ENCODE results near the gene C5orf58. TPM values are rescaled to one million over a fixed set of nuclear protein-coding genes. Genes with fewer than 3 reads are reported as not detected.
A peak's percentile ranks its signal among the peaks of the same experiment; 100 is the strongest.

The C5orf58 gene
- total and polyA plus RNA-seq, 8 donors: 0.34 to 0.72 (median 0.43) TPM; not detected in 2

- Histone ChIP-seq H3K4me3 (no peak overlapping the region), H3K36me3 (peaks cover 0 to 100% of the 10 kb centered on the region in 2 donors), H3K9me3 (no peaks in the 10 kb centered on the region), H3K27me3 (no peaks in the 10 kb centered on the region), H3K27ac (no peak overlapping the region), H3K4me1 (no peaks in the 10 kb centered on the region)
- ATAC-seq: no peak
- no peak for DNase-seq
- intact Hi-C loops (cut with DNase I): no loop called here
- TF ChIP-seq CTCF (IDR thresholded peaks at IDR 0.05): no peak
These were observed 19.3 kb downstream of the C5orf58 start for GRCh38 chr5:170252109-170252508.

GRCh38 chr5:170252720-170253350, 20.1 kb downstream of the C5orf58 start:
- Histone ChIP-seq H3K27me3 (no peaks in the 10 kb centered on the region), H3K4me1 (no peaks in the 10 kb centered on the region), H3K27ac (no peak overlapping the region), H3K36me3 (peaks cover 0 to 100% of the 10 kb centered on the region in 2 donors), H3K4me3 (no peak overlapping the region), H3K9me3 (no peaks in the 10 kb centered on the region)
- TF ChIP-seq CTCF (IDR thresholded peaks at IDR 0.05): no peak
- ATAC-seq (no peak), DNase-seq (no peak)
- intact Hi-C loops (cut with DNase I): no loop called here

- no peaks in the 10 kb centered on the region for H3K27me3 ChIP-seq
- peak; percentile 34 for ATAC-seq
- peaks cover 0 to 100% of the 10 kb centered on the region in 2 donors for H3K36me3 ChIP-seq
- H3K9me3 ChIP-seq: no peaks in the 10 kb centered on the region
- no peak overlapping the region for H3K27ac ChIP-seq
- intact Hi-C loops (cut with DNase I): no loop called here
- no peaks in the 10 kb centered on the region for H3K4me1 ChIP-seq
- DNase-seq: no peak
- no peak for TF ChIP-seq CTCF (IDR thresholded peaks at IDR 0.05)
- no peak overlapping the region for H3K4me3 ChIP-seq
These were observed 21.3 kb downstream of the C5orf58 start for GRCh38 chr5:170254056-170254455.

- Histone ChIP-seq H3K27me3 (no peaks in the 10 kb centered on the region), H3K9me3 (no peaks in the 10 kb centered on the region), H3K27ac (peak overlapping the region in 1 of 2 donors; percentile 8), H3K4me1 (no peaks in the 10 kb centered on the region), H3K4me3 (no peak overlapping the region), H3K36me3 (peaks cover 0 to 100% of the 10 kb centered on the region in 2 donors)
- no peak for ATAC-seq
- DNase-seq: no peak
- intact Hi-C loops (cut with DNase I): no loop called here
- TF ChIP-seq CTCF (IDR thresholded peaks at IDR 0.05): no peak
These were observed 23.8 kb downstream of the C5orf58 start for GRCh38 chr5:170256571-170256970.

GRCh38 chr5:170257370-170257769, 24.6 kb downstream of the C5orf58 start:
- Histone ChIP-seq H3K36me3 (peaks cover 0 to 100% of the 10 kb centered on the region in 2 donors), H3K4me3 (no peak overlapping the region), H3K27ac (peak overlapping the region in 1 of 2 donors; percentile 8), H3K4me1 (no peaks in the 10 kb centered on the region), H3K27me3 (no peaks in the 10 kb centered on the region), H3K9me3 (no peaks in the 10 kb centered on the region)
- ATAC-seq: no peak
- intact Hi-C loops (cut with DNase I): no loop called here
- DNase-seq: no peak
- no peak for TF ChIP-seq CTCF (IDR thresholded peaks at IDR 0.05)

Data from left lung (tissue), 10 donors.